Amygdala (tissue), 56 donors: ENCODE data around the gene ST3GAL2.
"Not testable (repeated sequence)": the region's sequence is repeated elsewhere in the genome, so short reads cannot be mapped to it uniquely, and the experiment has no call there.

ENCODE experiments used
- DNase-seq, 56 donors: peaks; one replicate each; lab custom pipeline; 2025; lab: John Stamatoyannopoulos, UW

The ST3GAL2 gene

DNA sequence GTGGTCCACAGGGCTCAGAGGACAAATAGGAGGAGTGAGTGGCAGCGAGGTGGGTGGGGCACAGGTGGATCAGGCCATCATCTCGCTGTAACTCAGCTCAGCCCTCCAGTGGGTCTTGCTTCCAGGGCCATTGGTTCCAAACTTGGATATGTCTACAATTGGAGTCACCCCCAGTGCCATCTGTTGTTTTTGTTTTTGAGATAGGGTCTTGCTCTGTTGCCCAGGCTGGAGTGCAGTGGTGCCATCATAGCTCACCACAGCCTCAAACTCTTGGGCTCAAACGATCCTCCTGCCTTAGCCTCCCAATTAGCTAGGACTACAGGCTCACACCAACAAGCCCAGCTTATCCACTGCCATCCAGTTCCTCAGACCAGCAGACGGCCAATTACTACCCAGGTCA is 46.3 kb downstream of the ST3GAL2 start:
- DNase-seq: no peak

DNA sequence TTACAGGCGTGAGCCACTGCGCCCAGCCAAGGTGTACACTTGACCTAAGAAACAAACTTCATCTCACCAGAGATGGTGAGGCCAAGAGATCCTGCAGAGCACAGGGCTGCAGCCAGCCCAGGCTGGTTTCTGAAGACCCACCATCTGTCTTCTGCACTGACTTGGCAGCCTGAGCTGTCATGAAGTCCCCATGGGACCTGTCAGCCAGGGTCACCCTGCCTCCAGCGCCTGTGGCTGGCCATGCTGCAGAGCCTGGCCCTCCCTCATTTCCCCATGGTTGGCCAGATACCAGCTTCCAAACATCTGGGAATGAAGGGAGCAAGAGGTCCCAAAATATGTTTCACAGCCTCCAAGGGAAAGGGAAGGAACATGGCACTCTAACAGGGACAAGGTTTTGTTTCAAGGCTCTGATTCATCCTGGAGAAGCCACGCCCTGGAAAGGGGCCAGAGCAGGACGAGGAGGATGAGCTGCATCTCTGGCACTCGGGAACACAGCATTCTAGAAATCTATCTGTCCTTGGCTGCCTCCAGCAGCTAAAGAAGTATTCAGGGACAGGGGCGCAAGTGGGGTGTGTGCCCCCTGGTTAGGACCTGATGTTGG is 46.9 kb downstream of the ST3GAL2 start:
- peak in 1 of 56 donors; percentile 26 for DNase-seq

DNA sequence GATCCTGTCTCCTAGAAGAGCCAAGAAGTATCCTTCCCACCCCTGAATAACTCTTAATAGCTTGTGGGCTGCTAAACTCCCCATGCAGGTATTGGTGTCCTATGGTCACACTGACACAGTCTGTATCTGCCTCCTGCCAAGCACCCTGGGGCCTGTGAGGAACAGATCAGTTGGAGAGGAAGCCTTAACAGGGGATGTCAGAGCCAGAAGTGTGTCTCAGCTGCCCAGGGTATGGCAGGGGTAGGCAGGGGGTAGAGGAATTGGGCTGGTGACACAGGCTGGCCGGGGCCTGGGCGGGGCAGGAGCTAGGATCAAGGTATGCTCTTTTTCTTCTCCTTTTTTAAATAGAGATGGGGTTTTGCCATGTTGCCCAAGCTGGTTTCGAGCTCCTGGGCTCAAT is 47.5 kb downstream of the ST3GAL2 start:
- no peak for DNase-seq

GRCh38 chr16:70390774-70391173 is 48.1 kb downstream of the ST3GAL2 start:
- no peak for DNase-seq

GRCh38 chr16:70388006-70388680 is 50.8 kb downstream of the ST3GAL2 start:
- DNase-seq: peak in 4 of 56 donors; percentile 11 to 44 (median 30)

DNA sequence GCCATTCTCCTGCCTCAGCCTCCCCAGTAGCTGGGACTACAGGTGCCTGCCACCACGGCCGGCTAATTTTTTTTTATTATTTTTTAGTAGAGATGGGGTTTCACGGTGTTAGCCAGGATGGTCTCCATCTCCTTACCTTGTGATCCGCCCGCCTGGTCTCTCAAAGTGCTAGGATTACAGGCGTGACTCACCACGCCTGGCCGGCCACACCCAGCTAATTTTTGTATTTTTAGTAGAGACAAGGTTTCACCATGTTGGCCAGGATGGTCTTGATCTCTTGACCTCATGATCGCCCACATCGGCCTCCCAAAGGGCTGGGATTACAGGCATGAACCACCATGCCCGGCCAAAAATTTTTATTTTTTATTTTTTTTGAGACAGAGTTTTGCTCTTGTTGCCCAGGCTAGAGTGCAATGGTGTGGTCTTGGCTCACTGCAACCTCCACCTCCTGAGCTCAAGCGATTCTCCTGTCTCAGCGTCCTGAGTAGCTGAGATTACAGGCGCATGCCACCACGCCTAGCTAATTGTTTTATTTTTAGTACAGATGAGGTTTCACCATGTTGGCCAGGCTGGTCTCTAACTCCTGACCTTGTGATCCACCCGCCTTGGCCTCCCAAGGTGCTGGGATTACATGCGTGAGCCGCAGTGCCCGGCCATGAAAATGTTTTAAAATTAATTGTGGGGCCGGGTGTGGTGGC is 52.5 kb downstream of the ST3GAL2 start:
- DNase-seq: not testable (repeated sequence)

DNA sequence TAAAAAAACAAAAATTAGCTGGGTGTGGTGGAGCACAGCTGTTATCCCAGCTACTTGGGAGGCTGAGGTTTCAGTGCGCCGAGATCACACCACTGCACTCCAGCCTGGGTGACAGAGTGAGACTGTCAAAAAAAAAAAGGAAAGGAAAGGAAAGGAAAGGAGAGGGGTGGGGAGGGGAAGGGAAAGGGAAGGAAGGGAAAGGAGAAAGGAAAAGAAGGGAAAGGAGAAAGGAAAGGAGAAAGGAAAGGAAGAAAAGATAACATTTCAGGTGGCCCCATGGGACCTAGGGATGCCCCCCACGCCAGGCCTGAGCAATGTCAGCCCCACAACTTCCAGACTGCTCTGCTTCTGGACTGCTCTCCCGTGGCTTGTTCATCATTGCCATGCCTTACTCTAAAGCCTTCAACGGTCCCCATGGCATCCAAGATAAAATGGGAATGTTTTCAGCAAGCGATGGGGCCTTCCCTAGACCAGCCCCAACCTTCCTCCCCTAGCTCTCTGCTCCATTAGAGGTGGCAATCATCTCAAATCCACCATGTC is 55.4 kb downstream of the ST3GAL2 start:
- DNase-seq: no peak

DNA sequence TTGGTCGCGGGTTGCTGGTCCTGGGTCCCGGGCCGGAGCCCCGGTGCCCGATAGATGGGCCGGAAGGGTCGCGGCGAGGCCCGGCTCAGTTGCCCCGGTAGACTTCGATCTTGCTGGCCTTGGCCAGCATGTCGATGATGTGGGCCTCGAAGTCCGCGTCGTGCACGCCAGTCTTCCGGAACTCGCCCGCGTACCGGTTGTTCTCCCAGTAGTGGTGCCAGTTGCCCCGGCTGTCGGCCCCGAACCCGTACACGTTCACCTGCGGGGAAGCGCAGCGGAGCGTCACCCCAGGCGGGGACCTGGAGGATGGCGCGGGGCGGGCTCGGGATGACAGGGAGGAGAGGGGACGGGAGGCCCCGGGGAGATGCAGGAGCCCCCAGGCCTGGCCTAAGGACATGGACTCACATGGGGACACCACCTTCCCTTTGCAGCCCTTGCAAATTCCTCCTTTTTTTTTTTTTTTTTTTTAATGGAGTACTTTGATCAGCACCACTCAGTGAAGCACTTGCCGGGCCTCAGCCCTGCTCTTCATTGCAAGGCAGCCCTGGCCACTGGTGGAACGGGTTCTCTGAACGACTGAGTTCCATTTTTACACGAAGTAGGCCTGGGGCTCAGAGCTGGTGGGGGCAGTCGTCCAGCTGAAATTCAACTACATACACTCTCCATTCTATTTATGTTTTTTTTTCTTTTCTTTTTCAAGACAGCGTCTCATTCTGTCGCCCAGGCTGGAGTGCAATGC is 57.1 kb downstream of the ST3GAL2 start:
- DNase-seq: no peak

DNA sequence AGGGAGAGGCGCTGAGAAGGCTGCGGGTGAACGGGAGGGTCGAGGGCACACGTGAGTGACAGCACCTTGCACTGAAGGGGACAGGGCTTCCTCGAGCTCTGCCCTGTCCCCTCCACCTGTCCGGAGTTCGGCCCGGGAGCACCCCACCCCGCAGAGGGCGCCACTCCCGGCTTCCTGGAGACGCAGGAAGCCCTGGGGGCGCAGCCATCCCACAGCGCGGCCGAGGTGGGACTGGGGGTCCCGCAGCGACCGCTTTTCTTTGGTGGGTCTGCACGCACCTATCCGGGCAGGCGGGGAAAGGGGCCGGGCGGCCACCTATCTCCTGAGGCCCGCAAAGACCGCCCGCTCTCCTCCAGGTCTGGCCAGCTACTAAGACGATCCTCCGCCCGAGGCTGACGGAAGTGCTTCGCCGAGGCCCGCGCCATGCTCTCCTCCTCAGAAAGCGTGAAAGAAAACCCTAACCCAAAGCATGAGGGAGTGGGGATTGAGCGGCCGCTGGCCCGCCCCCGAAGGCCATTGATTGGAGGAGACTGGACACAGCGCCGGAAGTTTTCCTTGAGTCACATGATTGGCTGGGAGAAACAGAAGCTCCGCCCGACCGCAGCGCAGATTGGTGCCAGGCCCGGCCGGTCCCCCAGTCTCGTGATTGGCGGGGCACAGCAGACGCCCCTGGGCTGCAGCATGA is 57.8 kb downstream of the ST3GAL2 start:
- DNase-seq: peak; percentile 66 to 99 (median 96)

DNA sequence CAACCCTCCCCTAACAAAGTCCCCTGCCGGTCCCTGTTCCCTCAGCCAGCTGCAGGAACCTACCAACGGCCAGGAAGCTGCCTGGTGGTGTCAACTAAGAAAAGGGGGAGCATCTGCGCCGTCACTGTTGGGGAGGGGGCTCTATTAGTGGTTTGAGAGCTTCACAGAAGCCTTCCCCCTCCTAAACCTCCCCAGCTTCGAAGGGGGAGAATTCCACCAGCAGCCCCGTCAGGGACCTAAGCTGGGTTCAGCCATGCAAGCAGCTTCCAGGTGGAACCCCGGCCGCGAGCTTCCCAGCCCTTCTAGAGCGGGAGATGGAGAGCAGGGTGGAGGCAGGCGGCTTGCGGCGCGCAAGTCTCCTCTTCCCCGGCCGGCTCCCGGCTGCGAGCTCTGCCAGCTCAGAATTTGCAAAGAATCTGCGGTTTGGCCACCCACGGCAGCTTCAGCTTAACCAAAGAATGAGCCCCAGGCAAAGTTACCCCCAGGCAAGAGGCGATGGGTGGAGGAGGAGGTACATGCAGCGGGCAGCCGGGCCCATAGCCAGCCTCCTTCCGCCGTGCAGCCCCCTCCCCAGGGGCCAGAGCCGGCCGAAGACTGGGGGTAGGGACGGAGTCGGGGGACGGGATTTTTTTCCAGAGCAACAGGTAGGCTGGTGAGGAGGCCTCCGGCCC is 58.5 kb downstream of the ST3GAL2 start:
- DNase-seq: peak in 28 of 56 donors; percentile 16 to 63 (median 38)

DNA sequence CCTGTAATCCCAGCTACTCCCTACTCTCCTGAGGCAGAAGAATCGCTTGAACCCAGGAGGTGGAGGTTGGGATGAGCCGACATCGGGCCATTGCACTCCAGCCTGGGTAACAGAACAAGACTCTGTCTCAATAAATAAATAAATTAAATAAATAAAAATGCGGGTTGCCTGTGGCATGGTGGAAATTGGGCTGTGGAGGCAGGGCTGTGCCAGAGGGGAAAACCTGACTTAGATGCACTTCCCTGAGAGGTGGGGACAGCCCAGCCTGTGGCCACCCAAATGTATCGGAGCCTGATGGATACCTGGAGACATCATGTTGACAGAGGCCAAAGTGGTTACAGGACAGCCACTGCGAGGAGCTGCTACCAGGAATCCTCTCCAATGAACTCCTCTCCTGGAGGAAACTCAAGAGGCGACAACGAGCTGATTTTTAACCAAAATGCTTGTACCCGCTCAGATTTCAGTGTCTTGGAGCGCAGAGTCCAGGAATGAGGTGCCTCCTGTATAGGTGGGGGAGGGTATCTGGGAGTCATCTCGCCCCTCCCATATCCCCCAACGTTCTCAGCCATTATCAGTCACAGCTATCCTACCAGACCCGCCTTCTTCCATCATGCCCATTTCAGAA is 59.9 kb downstream of the ST3GAL2 start:
- no peak for DNase-seq

DNA sequence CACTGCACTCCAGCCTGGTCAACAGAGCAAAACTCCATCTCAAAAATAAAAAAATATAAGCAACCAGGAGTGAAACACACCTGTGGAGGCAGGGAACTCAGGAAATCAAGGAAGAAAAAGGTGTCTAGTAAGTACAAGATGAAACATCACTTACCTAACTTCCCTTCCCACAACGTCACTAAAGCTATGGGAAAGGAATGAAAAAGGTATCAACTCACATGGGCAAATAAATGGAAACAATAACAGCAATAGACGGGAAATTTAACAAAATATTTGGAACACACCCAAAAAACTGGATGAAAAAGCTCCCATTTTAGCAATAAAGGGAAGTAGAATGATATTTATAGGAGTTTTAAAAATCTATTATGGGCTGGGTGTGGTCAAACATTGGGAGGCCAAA is 61.1 kb downstream of the ST3GAL2 start:
- no peak for DNase-seq

DNA sequence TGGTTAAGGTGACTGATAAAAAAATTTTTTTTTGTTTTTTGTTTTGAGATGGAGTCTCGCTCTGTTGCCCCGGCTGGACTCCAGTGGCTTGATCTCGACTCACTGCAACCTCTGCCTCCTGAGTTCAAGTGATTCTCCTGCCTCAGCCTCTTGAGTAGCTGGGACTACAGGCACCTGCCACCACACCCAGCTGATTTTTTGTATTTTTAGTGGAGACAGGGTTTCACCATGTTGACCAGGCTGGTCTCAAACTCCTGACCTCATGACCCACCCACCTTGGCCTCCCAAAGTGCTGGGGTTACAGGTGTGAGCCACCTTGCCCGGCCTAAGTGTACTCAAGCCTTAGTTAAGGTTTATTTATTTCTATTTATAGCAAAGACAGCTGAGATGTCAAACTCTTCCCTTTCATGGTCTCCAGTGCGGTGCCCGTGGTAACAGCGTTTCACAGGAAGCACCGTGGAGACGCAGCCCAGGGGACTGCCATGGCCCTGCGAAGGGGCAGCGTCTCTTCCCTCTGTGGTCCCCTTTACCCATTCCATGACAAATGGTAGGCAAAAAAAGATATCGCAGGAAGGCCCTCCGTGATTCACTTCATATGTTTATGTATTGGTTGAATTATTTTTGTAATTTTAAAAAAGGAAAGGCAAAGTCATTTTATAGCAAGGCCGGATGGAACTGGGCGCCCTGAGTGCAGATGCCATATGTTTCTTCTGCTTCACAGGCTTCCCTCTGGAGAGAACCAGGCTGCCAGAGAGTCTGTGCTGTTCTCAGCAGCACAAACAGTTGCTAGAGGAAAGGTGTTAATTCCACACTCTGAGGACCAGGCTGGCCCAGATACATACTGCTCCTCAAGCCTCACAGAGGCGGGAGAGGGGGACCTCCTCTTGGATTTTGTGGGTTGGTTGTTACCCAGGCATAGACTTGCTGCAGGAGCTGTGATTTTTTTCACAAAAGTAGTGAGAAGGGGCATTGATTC is 63.0 kb downstream of the ST3GAL2 start:
- DNase-seq: peak in 17 of 56 donors; percentile 7 to 62 (median 24)

DNA sequence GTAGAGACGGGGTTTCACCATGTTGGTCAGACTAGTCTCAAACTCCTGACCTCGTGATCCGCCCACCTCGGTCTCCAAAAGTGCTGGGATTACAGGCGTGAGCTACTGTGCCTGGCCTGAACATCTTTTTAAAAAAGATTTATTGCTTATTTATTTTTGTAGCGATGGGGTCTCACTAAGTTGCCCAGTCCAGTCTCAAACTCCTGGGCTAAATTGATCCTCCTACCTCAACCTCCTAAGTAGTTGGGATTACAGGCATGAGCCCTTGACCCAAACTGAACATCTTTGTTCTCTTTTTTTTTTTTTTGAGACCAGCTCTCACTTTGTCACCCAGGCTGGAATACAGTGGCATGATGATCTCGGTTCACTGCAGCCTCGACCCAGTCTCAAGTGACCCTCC is 64.7 kb downstream of the ST3GAL2 start:
- DNase-seq: no peak

DNA sequence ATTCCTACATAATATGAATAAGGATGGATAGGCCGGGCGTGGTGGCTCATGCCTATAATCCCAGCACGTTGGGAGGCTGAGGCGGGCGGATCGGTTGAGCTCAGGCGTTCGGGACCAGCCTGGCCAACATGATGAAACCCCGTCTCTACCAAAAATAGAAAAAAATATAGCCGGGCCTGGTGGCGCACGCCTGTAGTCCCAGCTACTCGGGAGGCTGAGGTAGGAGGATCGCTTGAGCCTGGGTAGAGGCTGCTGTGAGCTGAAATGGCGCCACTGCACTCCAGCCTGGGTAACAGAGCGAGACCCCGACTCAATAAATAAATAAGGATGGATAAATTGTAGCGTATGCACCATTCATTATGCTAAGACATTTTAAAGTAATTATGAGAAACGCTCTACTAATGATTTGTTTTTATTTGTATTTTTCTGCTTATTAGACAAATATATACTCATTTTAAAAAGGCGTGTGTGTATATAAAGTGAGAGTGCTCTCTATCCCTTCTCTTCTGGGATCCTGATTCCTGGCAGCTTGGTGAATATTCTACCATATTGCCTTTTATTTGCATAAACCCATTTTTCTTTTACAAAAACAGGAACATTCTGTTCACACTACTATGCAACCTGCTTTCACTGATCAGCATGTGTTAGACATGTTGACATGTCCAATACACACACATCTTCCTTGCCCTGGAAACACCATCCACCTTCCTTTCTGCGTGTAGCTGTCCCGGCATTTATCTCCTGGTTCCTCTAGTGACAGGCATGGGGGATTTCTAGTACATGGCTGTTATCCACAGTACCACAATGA is 65.8 kb downstream of the ST3GAL2 start:
- DNase-seq: no peak

- no peak for DNase-seq
Measured at GRCh38 chr16:70370924-70371323, 68.0 kb downstream of the ST3GAL2 start.

DNA sequence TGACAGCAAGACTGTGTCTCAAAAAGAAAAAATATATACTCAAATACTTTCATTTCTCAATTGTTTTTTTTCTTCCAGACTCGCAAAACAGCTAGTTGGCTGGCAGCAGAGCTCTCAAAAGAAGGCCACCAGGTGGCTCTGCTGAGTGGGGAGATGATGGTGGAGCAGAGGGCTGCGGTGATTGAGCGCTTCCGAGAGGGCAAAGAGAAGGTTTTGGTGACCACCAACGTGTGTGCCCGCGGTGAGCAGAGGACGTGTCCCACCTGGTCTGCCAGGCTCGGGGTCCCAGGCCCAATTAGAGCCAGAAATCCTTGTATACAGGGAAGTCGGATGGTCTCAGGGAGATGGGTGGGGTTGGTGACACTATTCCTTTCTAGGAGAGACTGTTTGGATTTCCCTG is 68.8 kb downstream of the ST3GAL2 start:
- DNase-seq: peak in 7 of 56 donors; percentile 3 to 37 (median 17)
